GM21619 (cell line): ENCODE results near the gene DCLK1.

Experiments
- ATAC-seq: cut with Tn5 transposase; IDR thresholded peaks from one replicate; pipeline ENCODE4 v1.9.1; 2021; ENCODE audit not compliant: unreplicated experiment

The DCLK1 gene

DNA sequence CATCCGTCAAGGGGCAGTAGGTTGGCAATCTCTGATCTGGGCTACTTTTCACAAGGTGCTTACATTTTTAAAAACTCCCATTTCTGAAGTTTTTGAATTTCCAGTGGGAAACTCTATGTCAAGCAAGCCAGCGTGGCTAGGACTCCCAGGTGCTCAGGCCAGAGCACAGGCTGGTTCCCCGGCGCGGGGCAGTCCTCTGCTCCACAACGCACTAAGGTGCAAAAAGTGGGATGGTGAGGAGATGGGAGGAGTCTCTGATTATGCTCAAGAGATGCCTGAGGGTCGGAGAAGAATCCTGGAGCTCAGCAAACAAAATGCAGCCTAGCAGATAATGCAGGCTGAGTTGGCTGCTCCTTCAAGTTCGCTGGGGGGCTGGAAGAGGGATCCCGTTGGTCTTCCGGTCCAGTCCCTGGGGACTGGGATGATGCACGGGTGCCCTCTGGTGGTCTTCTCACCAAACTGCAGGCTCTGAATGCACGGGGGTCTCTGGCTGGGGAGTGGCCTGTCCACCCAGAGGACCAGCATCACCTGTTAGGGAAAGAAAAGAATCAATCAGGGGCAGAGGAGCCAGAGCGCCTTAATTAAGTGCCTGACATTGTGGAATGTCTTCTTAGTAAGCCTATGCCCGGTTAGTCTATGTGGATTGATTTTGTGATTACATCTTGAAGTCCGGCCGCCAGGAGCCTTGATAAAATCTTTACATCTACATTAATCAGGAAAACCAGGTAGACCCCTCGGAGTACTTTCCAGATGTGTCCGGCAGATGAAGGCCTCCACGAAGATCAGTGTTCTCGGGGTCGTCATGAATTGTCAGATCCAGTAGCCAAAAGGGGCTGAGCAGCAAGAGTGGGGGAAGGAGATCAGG is 410.3 kb downstream of the DCLK1 start:
- no peak for ATAC-seq

DNA sequence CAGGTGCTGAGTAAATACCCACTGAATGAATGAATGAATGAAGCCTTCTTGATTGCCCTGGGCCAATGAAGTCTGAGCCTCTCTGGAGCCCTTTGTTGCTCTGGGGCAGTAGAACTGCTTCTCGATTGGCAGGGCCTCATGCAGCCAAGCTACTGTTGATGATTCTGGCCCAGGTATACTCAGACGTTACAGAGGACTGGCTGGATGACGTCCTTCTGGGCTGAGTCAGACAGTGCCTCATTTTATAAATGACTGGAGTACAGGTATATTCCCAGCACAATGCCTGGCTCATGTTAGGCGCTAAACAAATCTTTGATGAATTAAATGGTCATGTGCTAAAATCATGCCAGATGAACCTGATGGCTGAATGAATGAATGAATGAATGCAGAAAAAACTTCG is 410.9 kb downstream of the DCLK1 start:
- no peak for ATAC-seq
